Measurements from ENCODE around the gene SMIM1. TPM values are rescaled to one million over a fixed set of nuclear protein-coding genes. Genes with fewer than 3 reads are reported as not detected.

SMIM1 gene
- total RNA-seq, 1 donor from 2014 or later, result 3.6 TPM

- H3K4me3 ChIP-seq (ENCODE audit: low read depth, low read length), result no peak overlapping the region
- TF ChIP-seq, protein P1, sequence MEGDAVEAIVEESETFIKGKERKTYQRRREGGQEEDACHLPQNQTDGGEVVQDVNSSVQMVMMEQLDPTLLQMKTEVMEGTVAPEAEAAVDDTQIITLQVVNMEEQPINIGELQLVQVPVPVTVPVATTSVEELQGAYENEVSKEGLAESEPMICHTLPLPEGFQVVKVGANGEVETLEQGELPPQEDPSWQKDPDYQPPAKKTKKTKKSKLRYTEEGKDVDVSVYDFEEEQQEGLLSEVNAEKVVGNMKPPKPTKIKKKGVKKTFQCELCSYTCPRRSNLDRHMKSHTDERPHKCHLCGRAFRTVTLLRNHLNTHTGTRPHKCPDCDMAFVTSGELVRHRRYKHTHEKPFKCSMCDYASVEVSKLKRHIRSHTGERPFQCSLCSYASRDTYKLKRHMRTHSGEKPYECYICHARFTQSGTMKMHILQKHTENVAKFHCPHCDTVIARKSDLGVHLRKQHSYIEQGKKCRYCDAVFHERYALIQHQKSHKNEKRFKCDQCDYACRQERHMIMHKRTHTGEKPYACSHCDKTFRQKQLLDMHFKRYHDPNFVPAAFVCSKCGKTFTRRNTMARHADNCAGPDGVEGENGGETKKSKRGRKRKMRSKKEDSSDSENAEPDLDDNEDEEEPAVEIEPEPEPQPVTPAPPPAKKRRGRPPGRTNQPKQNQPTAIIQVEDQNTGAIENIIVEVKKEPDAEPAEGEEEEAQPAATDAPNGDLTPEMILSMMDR (conservative IDR thresholded peaks at IDR 0.05; ENCODE audit: low read depth, low read length), result no peak
- no peak for DNase-seq (ENCODE audit: low read depth)
Measured at GRCh38 chr1:3729594-3730542, 42.7 kb upstream of the SMIM1 start.

DNA sequence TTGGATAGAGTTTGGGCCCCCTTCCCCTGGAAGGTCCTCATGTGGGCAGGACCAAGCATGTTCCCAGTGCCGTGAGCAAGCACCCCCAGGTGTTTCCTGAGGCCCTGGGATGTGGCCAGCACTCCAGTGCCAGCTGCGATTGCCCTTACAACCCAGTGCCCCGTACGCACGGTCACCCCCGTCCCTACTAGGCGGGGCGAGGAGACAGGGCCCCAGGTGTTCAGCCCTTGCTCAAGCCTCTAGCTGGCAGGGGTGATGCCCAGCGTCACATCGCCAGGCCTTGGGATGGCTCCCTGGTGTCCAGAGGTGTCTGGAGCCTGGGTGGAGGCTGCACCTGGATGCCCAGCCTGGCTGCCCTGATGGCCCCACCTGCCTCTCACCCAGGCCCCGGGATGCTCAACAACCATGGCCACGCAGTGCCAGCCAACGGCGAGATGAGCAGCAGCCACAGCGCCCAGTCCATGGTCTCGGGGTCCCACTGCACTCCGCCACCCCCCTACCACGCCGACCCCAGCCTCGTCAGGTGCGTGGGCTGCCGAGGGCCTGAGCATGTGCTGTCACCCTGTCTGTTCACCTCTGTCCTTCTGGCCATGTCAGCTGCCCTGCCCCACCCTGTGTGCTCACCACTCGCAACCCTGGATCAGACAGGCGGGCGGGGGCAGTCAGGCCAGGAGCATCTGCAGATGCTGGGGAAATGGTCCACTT lies 41.9 kb upstream of the SMIM1 start:
- TF ChIP-seq, protein P1 (conservative IDR thresholded peaks at IDR 0.05; ENCODE audit: low read depth, low read length), result no peak
- DNase-seq (ENCODE audit: low read depth), result no peak

DNA sequence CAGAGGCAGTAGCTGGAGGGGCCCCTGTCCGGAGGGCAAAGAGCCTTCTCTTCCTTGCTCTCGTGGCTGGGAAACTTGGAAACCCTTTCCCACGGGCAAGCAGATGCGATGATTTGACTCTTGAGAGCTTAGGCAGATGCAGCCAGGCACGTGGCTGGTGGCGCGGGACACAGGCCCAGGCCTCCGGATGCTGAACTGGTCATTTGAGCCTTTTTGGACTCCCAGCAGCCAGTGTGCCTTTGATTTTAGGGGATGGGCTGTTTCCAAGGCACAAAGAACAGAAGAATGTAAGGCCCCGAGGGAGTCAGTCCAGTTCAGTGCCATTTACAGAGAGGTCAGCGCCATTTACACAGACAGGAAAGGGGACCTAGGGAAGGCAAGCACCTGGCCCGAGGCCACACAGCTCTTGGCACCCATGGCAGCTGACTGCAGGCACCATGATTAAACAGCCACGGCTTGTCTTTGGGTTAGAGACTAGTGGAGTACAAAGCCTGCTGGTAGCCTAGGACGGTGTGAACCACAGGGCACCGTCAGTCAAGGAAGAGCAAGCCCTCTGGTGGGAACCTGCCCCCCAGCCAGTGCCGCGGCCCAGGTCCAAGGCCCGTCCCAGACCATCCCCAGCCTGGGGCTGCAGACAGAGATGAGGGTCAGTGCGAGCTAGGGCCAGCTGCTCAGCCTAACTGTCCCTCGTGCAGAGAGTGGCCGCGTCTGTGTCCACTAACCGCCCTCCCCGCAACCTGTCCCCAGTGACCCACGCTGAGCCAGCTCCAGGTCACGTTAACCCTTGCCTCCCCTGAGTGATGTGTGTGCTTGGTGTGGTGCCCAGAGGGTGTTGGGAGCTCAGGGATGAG lies 40.7 kb upstream of the SMIM1 start:
- no peak overlapping the region for H3K4me3 ChIP-seq (ENCODE audit: low read depth, low read length)
- TF ChIP-seq, protein P1 (conservative IDR thresholded peaks at IDR 0.05; ENCODE audit: low read depth, low read length), result no peak
- no peak for DNase-seq (ENCODE audit: low read depth)

More for the DNA sequence above, 41.9 kb upstream of the SMIM1 start:
- no peak overlapping the region for H3K4me3 ChIP-seq (ENCODE audit: low read depth, low read length)

DNA sequence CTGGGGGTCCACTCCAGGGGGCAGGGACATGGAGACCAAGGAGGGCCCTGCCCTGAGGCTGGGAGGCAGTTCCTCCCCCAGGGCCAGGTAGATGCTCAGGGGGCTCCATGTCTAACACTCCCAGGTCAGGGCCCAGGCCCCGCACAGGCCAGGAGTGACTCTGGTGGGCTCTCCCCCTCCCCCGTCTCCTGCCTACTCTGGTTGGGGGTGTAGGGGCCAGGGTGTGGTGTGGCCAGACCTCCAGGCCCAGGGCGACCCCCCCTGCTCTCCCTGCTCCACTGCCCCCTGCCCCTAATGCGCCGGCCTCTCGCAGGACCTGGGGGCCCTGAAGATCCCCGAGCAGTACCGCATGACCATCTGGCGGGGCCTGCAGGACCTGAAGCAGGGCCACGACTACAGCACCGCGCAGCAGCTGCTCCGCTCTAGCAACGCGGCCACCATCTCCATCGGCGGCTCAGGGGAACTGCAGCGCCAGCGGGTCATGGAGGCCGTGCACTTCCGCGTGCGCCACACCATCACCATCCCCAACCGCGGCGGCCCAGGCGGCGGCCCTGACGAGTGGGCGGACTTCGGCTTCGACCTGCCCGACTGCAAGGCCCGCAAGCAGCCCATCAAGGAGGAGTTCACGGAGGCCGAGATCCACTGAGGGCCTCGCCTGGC lies 40.0 kb upstream of the SMIM1 start:
- no peak overlapping the region for H3K4me3 ChIP-seq (ENCODE audit: low read depth, low read length)
- TF ChIP-seq, protein P1 (conservative IDR thresholded peaks at IDR 0.05; ENCODE audit: low read depth, low read length), result no peak
- DNase-seq (ENCODE audit: low read depth), result no peak

- no peak overlapping the region for H3K4me3 ChIP-seq (ENCODE audit: low read depth, low read length)
- TF ChIP-seq, protein P1 (conservative IDR thresholded peaks at IDR 0.05; ENCODE audit: low read depth, low read length), result no peak
- DNase-seq (ENCODE audit: low read depth), result no peak
Measured at GRCh38 chr1:3733094-3733882, 39.3 kb upstream of the SMIM1 start.

Measured in epithelial cell of proximal tubule (primary cell).